ENCODE data around the gene IFITM1.
"Not testable (repeated sequence)": the region's sequence is repeated elsewhere in the genome, so short reads cannot be mapped to it uniquely, and the experiment has no call there.

Gene IFITM1

DNA sequence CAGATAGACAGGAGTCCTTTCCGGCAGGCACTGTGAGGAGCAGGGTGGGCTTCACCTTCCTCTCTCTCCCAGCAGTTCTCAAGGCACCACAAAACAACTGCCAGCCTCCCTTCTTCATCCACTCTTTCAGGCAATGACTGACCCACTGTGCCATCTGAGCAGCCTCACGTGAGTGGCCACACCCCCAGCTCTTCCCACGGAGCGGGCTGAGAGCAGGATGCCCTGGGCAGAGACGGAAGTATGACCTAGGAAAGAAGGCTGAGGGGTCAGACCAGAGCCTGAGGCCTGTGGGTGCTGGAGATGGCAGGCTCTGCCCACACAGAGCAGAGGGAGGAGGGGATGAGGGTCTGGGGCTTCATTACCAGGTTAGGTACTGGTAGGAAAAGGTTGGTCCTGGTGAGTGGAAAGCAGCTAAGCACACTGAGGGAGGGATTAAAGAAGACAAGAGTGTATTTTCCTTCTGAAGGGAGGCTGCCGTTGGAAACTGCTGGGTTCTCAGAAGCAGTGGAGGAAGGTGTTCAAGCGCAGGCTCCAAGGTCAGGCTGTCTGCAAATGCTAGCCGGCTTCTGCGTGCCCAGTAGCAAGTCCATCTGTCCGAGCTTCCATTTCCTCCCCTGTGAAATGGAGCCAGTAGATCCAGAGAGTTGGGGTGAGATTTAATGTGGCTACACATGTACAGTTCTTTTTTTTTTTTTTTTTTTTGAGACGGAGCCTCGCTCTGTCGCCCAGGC is 31.0 kb upstream of the IFITM1 start:
- no peak for DNase-seq

DNA sequence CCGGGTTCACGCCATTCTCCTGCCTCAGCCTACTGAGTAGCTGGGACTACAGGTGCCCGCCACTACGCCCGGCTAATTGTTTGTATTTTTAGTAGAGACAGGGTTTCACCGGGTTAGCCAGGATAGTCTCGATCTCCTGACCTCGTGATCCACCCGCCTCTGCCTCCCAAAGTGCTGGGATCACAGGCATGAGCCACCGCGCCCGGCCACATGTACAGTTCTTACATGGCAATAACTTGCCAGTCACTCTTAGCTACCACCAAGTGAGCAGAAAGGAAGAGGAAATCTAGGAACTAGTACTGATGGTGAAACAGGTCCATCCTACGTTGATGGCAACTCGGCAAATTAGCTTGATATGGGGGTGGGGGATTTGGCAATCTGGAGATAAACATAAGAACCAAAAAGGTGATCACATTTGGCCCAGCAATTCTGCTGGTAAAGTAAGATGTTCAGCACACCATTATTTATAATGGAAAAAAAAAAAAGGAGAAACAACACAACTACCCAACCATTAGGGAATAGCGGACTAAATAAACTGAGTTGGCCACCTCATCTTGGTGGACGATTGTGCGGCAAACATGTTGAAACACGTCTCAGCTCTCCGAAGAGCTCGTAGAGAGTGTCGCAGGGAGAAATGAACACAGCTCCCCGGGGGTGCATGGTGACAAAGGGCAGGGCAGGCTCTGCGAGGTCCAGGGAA is 30.3 kb upstream of the IFITM1 start:
- DNase-seq, result no peak

DNA sequence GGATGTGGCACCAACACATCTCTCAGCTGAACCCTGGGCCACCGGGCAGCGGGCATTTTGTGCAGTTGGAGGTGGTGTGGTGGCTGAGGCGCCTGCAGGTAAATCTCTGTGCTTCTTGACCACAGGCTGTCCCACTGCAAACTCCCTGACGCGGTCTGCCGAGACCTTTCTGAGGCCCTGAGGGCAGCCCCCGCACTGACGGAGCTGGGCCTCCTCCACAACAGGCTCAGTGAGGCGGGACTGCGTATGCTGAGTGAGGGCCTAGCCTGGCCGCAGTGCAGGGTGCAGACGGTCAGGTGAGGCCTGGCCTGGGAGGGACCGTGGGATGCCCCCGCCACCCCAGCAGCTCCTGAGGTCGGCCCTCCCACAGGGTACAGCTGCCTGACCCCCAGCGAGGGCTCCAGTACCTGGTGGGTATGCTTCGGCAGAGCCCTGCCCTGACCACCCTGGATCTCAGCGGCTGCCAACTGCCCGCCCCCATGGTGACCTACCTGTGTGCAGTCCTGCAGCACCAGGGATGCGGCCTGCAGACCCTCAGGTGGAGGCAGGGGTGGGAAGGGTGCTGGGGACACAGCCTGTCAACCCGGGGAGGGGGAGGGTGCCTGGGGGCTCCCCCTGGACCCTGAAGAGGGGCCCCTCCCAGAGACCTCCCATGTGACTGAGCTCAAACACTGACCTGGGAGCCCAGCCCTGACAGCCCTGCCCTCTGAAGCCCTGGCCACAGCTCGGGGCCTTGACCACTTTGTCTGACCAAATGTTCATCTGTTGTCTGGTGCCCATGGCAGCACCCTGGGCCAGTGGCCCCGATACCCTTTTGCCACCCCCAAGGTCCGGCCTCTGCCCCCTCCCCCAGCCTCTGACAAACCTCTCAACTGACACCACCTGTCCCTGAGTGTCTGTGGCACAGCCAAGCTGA is 29.5 kb upstream of the IFITM1 start:
- no peak for DNase-seq

DNA sequence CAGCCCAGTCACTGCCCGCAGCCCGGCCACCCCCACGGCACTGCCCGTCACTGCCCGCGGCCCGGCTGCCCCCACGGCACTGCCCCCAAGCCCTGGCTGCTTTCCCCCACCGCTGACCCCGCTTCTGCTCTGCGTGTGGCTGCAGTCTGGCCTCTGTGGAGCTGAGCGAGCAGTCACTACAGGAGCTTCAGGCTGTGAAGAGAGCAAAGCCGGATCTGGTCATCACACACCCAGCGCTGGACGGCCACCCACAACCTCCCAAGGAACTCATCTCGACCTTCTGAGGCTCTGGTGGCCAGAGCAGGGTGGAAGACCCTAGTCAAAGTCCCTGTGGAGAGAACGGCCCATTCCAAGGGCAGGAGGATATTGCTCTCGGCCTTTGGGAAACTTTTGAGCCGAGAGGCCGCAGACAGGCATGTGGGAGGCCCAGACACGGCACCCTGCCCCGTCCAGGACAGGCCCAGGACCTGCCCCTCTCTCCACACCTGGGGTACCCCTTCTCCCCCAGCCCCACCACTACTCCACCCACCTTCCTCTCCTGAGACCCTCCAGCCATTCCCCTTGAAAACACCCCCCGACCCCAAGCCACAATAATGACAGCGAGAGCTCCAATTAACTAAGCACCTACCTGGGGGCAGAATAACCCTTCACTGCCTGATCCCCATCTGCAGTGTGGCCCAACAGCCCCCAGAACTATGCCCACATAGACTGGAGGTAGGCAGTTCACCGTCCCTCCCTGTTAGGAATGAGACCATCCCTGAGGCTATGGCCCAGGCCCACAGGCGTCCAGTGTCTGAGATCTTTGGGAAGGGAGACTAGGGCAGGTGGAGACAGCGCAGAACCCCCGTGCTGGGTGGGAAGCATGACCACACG is 28.6 kb upstream of the IFITM1 start:
- no peak for DNase-seq

DNA sequence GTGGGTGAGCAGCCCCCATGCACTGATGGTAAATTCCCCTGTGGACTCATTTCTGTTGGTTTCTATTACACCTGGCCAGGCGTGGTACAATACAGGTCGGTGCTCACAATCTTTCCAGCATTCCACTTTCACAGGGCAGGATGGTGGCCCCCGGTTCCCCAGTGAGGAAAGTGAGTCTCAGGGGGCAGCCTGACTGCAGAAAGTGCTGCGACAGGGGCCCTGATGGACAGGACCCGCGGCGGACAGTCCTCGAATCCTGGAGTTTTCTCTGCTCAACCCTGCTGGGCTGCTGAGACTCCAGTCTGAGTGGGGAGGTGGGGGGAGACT is 28.0 kb upstream of the IFITM1 start:
- no peak for DNase-seq

DNA sequence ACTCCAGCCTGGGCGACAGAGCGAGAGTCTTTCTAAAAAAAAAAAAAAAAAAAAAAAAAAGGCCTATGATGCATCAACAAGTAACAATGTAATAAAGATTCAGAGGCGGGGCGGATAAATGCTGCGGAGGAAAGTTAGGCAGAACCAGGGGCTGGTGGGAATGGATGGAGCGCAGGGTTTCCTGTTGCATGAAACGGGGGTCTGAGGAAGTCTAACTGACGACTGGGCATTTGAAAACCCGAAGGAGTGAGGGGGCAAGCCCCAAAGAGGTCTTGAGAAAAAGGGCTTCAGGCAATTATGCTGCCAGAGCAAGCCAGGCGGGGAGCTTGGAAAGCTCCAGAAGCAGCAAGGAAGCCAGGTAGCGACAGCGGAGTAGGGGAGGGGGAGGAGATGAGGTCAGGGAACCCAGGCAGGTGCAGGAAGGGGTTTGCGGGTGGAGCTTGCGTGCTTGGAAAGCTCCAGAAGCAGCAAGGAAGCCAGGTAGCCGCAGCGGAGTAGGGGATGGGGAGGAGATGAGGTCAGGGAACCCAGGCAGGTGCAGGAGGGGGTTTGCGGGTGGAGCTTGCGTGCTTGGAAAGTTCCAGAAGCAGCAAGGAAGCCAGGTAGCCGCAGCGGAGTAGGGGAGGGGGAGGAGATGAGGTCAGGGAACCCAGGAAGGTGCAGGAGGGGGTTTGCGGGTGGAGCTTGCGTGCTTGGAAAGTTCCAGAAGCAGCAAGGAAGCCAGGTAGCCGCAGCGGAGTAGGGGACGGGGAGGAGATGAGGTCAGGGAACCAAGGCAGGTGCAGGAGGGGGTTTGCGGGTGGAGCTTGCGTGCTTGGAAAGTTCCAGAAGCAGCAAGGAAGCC is 26.6 kb upstream of the IFITM1 start:
- not testable (repeated sequence) for DNase-seq

DNA sequence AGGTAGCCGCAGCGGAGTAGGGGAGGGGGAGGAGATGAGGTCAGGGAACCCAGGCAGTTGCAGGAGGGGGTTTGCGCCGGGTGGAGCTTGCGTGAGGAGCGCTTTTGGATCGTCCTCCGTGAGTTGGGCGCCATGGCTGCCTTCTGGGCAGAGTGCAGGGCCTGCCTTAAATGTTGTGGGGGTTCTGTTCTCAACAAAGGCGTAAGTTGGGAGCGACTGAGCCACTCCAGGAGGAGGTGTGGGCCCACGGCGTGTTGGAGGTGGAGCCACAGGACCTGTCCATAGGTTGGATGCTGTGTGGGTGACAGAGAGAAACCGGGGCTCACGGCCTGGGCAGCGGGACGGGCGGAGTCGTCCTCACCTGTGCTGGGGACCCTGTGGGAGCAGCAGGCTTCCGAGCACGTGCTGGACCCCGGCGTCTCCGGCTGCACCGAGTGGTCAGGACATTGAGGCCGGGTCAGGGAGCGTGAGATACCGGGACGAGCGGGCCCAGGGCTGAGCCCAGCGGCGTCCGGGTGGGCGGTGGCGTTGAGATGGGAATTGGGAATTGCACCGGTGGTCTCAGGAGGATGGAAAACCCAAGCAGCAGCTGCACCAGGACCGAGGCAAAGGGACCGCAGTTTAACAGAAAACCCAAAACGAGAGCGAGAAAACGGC is 25.9 kb upstream of the IFITM1 start:
- no peak for DNase-seq

DNA sequence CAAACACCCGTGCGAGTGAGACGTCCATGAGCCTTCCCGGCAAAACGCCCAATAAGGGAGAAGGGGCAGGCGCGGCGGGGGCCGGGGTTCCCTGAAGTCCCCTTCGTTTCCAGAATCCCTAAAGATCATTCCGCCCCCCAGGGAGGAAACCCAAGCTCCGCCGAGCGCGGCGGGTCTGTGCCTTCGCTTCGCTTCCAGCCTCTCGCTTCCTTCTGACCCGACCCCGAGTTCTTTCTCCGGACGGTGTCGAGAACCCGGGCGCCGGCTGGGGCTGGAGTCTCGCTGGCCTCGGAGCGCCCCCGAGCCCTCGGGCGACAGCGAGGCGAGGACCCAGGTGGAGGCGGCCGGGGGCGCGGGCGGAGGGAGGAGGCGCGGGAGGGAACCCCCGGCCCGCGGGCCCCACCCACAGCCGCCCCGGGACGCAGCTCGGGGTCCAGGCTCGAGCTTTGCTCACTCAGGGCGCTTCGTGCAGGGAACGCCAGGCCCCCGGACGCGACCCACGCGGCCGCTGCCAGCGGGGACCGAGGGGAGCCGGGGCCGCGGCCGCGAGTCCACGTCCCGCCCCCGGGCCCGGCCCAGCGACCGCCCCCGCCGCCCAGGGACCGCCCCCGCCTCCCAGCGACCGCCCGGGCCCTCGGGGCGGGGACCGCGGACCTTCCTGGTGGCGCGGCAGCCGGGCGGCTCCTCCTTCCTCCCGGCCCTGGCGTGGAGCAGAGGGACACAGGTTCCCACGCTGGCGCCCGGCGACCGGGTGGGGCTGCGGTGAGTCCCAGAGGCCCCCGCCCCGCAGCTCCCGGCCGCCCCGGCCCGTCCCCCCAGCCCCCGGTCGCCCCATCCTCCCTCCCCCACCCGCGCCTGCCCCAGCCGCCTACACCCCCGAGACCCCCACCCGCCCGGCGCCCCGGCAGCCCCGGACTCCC is 25.1 kb upstream of the IFITM1 start, which contains the start of gene PGGHG:
TSS of gene PGGHG (plus strand) at position 649 of the 920 bp plus-strand sequence. CDS start 691 bp downstream, outside the sequence.
- peak; percentile 67 for DNase-seq

DNA sequence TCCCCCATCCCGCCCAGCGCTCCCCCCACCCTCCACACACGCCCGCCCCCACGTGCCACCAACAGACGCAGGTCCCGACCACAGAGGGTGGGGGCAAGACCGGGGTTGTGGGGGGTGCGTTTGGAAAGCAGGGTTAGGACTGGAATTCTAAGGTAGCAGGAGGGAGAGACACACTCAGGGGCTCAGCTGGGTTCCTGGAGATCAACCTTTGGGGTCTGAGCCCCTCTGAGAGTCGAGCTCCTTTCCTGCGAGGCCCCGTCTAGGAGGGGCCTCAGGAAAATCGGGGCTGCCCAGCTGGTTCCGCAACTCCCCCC is 24.5 kb upstream of the IFITM1 start:
- DNase-seq, result no peak

DNA sequence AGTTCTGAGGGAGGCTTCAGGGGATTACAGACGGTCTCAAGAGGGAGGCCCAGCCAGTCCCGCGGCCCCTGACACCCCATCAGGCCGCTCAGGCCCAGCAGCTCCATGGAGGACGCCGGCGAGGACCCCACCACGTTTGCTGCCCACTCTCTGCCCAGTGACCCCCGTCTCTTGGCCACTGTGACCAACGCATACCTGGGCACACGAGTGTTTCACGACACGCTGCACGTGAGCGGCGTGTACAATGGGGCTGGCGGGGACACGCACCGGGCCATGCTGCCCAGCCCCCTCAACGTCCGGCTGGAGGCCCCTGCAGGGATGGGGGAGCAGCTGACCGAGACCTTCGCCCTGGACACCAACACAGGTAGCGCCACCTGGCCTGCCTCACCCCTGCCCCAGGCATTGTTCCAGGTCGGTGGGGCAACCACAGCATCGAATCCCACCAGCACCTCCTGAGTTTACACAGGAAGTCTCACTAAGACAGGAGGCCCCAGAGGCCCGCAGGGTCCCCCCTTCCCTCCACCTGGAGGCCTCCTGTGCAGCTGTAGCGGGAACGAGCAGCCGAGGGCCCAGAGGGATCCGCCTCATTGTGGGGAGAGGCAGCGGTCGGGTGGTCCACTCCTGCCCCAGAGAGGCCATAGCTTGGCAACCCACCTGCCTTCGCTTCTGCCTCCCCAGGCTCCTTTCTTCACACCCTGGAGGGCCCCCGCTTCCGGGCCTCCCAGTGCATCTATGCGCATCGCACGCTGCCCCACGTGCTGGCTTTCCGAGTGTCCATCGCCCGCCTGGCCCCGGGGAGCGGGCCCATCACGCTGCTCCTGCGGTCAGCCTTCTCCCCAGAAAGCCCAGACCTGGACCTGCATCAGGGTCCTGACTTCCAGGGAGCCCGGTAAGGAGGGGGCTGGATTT is 23.9 kb upstream of the IFITM1 start:
- DNase-seq, result no peak

DNA sequence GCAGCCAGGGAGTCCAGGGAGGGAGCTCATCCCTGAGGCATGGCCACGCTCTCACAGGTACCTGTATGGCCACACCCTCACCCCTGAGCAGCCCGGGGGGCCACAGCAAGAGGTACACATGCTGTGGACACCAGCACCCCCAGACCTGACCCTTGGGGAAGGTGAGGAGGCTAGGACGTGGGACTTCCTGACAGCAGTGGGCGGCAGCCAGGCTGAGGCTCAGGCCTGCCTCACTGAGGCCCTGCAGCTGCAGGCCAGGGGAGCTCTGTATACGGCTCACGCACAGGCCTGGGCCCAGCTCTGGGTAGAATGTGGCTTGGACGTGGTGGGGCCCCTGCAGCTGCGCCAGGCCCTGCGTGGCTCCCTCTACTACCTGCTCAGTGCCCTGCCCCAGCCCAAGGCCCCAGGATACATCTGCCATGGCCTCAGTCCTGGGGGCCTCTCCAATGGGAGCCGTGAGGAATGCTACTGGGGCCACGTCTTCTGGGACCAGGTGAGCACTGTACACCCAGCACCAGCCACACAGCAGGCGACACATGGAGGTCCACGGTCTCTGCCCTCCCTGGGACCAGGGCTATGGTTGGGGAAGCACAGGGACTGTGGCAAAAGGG is 23.1 kb upstream of the IFITM1 start:
- no peak for DNase-seq

DNA sequence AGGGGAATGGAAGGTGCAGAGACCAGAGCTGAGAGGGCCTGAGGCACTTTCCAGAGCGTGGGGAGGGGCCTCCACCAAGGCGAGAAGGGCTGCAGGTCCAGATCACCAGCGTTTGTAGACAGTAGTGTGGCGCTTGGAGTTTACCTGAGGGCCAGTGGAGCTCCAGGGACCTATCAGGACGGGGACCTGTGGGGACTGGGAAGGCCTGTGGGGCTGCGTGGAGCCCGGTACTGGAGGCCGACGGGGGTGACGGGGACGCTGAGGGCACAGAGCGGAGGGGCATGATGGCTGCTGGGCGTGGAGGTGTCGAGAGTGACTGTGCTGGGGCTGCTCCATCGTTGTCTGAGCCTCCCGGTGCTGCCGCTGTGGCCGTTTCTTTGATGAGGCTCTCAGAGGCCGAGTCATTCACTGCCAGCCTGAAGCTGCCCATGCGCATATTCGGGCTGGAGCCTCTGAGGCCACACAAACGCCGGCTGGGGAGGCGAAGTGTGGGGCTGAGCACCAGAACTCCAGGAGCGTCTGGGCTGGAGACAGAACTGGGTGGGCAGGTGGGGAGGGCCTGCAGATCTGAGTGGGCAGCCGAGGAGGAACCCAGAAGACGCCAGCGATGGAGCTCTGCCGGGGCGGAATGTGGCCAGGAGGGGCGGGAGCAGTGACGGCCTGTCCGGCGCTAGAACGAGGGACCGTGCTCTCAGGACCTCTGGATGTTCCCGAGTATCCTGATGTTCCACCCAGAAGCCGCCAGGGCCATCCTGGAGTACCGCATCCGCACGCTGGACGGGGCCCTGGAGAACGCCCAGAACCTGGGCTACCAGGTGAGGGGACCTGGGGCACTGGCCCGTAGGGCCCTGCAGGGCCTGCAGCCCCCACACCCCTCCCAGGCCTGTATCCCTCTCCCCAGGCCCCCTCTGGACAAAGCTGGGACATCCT is 22.3 kb upstream of the IFITM1 start:
- DNase-seq, result no peak

DNA sequence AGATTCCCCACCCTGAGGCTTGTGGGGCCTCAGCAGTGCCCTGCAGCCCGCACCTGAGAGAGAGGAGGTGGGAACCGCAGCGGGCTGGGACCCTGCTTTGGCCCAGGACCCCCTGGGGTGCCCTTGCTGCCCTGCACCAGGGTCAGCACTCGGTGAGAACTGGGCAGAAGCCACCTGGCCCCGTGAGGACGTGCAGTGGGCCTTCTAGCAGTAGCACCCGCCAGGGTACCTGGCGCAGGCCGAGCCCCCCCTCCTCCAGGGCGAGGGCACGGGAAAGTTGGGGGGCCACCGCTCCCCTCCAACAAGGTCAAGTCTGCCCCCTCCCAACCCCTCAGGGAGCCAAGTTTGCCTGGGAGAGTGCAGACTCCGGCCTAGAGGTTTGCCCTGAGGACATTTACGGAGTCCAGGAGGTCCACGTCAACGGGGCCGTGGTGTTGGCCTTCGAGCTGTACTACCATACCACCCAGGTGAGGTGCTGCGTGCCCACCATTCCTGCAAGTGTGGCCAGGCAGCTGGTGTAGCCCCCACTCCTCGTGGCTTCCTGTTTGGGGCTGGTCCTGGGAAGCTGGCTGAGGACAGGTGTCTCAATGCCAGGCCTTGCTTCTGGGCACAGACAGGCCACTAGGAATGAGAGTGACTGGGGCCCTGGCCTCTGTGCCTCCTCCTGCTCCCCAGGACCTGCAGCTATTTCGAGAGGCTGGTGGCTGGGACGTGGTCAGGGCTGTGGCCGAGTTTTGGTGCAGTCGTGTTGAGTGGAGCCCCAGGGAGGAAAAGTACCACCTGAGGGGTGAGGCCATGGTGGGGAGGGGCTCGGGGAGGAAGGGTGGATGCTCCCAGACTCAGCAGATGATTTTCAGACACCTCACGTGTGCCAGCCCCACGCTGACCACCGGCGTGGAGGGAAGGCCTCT is 21.4 kb upstream of the IFITM1 start:
- DNase-seq, result no peak

DNA sequence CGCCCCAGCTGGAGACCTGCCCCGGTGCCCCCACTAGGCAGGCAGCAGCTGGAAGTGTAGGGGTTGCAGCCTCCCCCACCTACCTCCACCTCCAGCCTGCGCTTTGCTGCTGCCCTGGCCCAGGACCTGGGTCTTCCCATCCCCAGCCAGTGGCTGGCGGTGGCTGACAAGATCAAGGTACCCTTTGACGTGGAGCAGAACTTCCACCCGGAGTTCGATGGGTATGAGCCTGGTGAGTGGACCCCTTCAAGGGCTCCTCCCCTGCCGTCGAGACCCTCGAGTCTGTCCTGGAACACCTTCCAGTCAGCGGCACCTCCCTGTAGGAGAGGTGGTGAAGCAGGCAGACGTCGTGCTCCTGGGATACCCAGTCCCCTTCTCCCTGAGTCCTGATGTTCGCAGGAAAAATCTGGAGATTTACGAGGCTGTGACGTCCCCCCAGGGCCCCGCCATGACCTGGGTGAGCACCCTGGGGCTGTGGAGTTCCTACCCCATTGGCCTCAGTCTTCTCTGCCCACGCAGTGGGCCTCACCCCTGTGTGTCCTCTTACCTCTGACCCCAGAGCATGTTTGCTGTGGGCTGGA is 20.5 kb upstream of the IFITM1 start:
- no peak for DNase-seq

DNA sequence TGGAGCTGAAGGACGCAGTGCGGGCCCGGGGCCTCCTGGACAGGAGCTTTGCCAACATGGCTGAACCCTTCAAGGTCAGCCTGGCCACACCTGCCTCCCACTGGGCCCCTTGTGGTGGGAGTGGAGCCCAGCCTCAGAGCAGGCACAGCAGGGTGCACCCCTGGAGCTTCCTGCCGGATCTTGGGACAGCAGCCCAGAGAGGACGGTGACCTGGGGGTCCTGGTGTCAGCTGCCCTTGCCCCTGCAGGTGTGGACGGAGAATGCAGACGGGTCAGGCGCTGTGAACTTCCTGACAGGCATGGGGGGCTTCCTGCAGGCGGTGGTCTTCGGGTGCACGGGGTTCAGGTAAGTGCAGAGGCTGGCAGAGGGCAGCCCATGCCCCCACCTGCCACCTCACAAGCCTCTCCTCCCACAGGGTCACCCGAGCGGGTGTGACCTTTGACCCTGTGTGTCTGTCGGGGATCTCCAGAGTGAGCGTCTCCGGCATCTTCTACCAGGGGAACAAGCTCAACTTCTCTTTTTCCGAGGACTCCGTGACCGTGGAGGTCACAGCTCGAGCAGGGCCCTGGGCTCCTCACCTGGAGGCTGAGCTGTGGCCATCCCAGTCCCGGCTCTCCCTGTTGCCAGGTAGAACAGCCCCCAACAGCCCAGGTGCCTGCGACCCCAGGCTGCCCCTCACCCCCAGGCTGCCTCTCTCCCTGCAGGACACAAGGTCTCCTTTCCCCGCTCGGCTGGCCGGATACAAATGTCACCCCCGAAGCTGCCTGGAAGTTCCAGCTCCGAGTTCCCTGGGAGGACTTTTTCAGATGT is 19.8 kb upstream of the IFITM1 start:
- DNase-seq, result no peak

All from retina (tissue), 1 donor.